Ramos (cell line): ENCODE results near the gene ZMYND15.

Experiments used
- in situ Hi-C: fragments of 300-500 bp; cut with MboI; formaldehyde crosslinking; loops from one replicate; pipeline ENCODE4 v1.14.3; 2022; ENCODE audit warnings: low sequenced_read_pairs; ENCODE audit not compliant: unreplicated experiment

ZMYND15 gene

DNA sequence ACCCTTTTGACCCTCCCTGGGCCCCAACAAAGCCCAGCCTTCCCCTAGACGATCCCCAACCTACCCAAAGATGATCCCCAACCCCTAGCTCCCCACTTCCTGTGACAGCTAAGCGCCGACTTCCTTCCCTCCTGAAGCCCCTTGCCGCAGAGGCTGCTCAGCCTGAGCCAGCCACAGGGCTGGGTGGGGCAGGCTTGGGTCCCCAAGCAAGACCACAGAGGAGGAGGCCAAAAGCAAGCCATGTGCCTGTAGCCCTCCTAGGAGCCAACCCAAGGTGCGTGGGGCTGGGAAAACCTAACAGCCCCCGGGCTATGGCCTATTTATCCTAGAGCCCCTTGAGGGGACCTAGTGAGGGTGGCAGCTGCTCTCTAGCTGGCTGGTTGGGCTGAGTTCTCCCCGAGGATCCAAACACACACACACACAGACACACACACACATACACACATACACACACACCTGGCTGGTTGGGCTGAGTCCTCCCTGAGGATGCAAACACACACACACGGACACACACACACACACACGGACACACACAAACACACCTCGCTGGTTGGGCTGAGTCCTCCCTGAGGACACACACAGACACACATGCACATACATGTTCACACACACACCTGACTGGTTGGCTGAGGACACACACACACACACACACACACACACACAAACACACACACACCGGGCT, 24.4 kb upstream of the ZMYND15 start:
- in situ Hi-C loops, result no loop called here

DNA sequence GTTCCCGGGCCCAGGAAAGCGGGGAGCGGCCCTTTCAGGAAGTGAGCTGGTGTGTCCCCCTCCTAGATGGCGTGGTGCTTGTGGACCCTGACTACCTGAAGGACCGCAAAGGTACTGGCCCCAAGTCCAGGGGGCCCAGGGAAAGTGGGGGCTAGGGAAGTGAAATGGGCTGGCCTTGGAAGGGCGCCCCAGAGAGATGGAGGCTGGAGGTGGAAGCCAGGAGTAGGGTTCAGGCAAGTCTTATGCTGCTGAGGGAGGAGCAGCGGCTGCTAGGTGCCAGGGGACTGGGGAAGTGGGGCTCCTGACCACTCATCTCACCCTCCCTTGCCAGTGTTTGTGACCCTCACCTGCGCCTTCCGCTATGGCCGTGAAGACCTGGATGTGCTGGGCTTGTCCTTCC, 23.6 kb upstream of the ZMYND15 start:
- in situ Hi-C loops, result no loop called here

DNA sequence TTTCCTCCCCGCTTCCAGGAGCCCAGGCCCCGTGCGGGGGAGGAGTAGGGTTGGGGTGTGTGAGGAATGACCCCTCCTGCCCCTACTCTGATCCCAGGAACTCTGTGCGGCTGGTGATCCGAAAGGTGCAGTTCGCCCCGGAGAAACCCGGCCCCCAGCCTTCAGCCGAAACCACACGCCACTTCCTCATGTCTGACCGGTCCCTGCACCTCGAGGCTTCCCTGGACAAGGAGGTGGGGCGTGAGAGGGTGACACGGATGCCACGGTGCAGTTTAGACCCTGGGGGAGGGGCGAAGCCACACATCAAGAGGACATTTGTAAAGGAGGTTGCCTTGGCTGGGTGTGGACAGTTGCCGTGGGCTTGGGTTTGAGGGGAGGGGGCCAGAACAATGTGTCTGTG, 21.8 kb upstream of the ZMYND15 start:
- in situ Hi-C loops, result no loop called here

DNA sequence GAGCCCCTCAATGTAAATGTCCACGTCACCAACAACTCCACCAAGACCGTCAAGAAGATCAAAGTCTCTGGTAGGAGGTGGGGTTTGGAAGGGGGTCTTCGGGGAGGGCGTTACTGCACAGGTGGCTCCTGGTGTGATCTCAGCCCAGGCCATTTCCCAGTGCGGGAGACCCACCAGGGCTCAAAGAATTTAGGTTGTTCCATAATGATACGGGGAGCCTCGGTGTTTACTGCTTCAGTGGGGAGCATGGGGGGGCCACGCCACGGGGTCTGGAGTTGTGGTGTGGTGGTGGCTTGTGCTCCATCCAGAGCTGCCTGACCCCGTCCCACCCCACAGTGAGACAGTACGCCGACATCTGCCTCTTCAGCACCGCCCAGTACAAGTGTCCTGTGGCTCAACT, 21.4 kb upstream of the ZMYND15 start:
- in situ Hi-C loops, result no loop called here

DNA sequence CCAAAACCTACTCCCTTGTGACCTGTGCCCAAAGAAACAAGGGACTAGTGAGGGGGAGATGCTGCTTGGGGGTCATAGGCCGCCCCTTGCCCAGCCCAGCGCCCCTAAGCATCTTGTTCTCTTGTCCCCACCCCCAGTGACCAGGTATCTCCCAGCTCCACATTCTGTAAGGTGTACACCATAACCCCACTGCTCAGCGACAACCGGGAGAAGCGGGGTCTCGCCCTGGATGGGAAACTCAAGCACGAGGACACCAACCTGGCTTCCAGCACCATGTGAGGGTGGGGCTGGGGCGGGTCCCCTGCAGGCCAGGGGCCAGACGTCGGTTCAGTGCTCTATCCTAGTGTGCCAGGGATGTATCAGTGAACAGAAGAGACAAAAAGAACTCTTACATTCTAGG, 20.5 kb upstream of the ZMYND15 start:
- in situ Hi-C loops, result no loop called here

DNA sequence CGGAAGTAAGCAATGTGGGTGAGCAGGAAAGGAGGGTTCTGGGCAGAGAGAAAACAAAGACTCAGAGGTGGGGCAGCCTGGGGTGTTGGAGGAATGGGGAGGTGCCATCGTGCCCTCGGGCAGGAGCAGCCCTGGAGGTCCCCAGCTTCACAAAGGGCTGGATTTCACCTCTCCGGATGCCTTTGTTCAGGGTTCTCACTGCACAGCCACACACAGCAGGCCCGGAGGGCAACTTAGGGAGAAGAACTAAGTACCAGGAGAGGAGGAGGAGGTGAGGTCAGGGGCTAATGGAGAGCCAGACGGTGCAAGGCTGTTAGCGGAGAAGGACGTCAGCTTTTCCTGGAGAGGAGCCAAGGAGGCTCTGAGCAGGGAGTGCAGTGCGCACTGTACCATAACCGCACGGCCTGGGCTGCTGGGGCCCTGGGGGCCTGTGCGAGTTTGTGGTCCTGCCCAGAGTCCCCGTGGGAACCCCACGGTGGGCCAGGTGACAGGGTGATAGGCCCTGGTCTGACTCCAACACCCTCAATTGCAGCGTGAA, 19.9 kb upstream of the ZMYND15 start:
- in situ Hi-C loops, result no loop called here

DNA sequence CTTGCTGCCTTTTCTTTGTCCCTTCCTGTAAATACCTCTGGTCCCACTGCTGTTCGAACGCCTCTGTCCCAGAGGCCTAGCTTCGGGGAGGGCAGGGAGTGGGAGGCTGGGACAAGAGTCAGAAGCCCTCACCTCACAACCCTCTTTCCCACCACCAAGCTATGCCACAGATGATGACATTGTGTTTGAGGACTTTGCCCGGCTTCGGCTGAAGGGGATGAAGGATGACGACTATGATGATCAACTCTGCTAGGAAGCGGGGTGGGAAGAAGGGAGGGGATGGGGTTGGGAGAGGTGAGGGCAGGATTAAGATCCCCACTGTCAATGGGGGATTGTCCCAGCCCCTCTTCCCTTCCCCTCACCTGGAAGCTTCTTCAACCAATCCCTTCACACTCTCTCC, 18.8 kb upstream of the ZMYND15 start:
- in situ Hi-C loops, result no loop called here

DNA sequence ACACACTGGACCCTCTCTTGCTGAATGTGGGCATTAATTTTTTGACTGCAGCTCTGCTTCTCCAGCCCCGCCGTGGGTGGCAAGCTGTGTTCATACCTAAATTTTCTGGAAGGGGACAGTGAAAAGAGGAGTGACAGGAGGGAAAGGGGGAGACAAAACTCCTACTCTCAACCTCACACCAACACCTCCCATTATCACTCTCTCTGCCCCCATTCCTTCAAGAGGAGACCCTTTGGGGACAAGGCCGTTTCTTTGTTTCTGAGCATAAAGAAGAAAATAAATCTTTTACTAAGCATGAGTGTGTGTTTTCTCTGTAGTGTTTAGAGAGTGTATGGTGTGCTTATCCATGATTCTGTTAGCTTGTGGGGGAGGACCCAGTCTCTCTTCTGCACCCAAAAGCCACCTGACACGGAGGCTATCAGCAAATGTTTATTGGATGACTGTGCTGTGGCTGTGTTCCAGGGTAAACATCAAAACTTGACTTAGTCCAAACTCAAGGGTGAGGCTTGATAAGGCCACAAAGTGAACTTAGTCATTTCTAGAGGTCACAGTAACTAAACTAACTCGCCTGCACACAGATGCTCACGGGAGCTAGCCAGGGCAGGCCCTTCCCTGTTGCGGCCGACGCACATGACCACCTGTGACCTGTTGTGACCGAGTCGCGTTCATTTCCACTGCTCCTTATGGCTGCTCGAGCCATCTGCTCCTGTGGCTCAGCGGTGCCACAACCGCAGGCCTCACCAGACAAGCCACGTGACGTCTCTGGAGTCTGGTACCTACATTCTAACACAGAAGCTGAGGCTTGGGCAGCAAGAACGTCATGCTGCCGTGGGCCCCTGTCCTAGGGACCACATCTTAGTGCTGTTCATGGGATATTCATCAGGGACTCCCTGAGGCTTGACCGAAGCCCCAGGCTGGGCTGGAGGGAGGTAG, 18.2 kb upstream of the ZMYND15 start:
- in situ Hi-C loops, result no loop called here

DNA sequence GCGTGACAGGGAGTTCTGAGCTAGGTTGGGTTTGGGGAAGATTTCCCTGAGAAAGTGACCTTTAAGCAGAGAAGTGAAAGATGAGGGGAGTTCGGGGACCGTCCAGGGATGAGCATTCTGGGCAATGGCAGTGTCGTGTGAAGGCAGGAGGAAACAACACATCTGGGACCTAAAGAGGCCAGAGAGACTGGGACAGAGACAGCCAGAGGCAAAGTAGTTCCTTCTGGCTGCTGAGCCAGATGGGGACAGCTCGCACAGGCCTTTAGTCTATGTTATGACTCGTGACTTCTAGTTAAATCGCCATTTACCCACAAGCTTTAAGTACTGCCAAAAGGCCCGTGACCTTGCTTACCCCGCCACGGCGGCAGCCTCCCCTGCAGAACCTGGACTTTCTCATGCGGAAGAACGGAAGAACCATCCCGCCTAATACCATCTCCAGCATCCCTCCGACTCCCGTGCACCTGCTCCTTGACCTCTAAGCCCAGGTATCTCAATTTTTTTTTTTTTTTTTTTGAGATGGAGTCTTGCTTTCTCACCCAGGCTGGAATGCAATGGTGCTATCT, 16.9 kb upstream of the ZMYND15 start:
- in situ Hi-C loops, result no loop called here

DNA sequence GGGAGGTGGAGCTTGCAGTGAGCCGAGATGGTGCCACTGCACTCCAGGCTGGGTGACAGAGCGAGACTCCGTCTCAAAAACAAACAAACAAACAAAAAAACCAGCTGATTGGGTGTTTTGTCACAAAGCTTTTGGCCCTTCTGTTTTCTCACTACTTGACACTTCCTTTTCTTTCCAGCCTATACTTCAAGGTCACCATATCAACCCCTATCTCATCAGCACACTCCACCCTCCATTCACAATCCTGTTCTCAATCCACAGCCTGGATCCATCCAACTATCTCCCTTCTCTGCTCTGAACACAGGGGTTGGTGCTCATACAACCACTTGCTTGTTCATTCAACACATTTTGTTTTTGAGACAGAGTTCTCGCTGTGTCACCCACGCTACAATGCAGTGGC, 15.0 kb upstream of the ZMYND15 start:
- in situ Hi-C loops, result no loop called here

DNA sequence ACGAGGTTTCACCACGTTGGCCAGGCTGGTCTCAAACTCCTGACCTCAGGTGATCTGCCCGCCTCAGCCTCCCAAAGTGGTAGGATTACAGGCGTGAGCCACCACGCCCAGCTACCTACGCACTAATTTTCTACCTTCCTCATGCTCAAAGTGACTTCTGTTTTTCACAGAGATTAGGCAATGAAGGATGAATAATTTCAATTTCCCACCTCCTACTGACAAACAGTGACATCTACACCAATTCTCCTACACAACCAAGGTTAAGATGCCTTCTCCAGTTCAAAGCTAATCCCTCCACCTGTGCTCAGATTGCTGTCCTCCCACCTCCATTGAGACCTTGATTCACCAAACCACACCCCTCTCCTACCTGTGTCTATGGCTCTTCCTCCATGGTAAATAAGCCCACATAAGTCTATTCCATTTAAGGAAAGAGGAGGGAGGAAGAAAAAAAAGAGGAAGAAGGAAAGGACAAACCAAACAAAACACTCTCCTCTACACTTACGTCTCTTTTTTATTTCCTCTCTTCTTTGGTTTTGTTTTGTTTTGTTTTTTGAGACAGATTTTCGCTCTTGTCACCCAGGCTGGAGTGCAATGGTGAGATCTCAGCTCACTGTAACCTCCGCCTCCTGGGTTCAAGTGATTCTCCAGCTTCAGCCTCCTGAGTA, 13.9 kb upstream of the ZMYND15 start:
- in situ Hi-C loops, result no loop called here

DNA sequence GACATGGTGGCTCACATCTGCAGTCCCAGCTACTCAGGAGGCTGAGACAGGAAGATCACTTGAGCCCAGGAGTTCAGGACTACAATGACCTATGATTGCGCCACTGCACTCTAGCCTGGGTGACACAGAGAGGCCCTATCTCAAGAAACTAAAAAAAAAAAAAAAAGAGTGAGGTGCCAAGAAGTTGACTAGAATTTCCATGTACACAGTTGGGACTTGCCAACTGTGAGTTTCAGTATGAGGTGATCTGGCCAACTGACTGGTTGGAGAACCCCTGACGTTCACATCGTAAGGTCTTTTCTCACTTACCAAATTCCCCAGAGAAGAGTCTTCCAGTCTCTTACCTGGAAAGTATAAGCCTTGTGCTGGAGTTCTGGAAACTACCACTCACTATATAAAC, 11.5 kb upstream of the ZMYND15 start:
- in situ Hi-C loops, result no loop called here

DNA sequence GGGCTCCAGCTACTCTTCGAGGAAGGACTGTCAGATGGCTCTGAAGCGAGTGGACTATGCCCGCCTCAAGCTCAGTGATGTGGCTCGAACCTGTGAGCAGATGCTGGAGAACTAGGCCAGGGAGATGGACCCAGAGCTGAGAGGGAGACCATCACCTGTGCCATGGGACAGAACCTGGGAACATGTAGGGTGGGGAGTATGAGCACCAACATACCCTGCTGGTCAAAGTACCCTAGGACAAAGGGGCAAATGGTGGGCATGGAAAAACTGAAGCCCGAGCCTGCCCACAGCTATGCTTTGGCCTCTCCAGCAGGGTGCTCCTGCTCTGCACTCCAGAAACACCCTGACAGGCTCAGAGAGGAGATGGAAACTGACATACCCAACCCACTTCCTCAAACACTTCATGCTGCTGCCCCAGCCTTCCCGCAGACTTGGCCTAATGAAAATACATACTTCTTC, 6.5 kb upstream of the ZMYND15 start:
- in situ Hi-C loops, result no loop called here

DNA sequence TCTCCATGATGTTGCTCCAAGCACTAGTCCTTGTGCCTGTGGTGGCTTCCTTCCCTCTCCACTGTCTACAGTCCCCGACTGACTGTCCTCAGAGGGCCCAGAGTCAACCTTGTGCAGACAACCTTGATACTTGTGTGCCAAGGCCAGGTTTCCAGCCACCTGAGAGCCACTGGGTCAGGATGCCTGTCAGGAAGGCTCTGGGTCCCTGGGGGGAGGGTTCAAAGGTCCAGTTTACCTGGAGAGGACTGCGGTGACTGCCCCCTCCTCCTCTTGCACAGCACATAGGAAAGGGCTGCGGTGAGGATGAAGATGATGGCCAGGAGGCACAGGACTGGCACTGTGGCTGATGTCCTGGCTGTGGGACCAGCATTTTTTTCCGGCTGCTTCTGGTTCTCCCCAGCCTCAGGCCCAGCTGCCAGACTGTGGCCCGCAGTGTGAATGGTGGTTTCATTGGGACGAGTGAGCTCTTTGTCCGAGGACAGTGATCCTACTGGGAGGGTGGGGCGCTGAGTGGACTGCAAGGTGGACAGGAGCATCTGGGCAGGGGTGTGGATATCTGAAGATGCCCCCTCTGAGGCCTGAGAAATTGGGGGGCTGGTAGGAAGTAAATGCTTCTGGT, 4.7 kb upstream of the ZMYND15 start:
- in situ Hi-C loops, result no loop called here

DNA sequence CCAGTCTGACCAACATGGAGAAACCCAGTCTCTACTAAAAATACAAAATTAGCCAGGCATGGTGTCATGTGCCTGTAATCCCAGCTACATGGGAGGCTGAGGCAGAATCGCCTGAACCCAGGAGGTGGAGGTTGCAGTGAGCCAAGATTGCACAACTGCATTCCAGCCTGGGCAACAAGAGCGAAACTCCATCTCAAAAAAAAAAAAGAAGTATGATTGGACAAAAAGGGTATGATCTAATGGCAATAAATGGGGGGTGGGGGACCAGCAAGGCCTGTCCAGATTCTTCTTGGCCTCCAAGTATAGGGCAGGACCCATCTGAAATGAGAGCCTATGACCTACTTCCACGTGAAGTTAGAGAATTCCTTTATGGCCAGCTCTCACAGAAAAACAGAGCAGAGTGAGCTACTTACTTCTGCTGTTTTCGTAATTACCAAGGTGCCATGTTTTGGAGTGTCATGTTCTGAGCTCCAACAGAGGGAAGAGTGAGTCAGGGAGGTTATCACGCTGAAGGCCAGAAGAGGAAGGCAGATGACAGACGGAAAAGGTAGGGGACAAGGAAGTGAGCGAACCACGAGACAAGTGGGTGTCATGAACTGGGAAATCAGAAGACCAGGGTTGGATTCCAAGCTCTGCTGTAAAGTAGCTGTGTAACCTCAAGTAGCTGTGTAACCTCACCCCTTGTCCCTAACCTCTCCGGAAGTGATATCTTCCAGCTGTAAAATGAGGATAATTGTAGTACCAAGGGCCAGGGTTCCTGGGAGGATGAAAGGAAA, 3.6 kb upstream of the ZMYND15 start:
- in situ Hi-C loops, result no loop called here

DNA sequence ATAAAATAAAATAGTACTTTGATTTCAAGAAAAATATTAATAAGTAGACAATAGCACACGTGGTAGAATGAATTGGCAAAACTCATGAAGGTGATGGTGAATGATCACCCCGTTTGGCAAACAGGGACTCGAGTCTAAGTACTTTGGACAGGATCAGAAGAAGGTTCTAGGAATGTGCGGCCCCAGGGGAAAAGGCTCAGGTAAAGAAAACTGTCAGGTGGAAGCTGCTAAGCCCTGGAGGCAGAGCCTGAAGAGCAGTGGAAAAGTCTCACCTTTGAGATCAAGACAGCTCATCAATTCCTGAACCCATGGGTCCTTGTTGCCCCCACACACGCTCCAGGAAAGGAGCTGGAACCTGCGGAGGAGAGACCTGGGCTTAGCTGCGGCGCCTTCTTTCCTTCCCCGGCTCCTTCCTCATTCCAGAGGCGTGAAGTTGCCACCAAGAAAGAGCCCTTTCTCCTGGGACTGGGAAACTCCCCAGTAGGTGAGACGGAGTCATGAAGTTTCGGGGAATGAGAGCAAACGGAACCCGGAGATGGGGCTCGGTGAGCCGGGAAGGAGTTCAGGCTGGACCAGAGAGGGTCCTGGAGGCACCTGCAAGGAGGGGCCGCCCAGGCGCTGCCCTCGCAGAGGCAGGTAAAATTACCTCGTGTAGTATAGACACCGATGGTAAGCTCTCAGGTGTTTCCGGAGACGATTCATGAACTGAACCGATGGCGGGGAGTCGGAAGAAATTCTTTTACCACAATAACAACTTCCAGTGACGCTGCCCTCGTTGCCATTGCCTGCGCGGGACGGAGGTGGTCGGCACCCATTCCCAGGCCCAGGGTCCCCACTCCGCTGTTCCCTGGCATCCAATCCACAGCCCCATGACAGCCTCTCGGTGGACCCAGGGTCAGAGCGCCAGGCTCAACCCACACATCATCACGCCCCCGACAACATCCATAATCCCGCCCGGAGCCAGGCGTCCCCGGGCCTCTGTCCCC, 1.2 kb upstream of the ZMYND15 start:
- in situ Hi-C loops, result no loop called here

DNA sequence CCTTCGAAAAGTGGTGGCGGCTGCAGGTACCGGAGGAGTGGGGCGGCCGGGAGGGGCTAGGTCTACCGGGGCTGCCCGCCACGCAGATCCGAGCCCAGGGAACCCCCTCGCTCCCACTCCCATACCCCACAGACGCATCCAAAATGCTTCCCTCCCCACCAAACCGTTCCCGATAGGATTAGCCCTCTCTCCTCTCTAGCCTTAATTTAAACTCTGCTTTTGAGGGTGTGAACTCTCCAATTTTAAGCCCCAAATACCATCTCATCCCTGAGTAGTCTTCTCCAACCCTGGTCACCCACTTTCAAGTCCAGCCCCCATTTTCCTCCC, 355 bp downstream of the ZMYND15 start:
- in situ Hi-C loops, result no loop called here

DNA sequence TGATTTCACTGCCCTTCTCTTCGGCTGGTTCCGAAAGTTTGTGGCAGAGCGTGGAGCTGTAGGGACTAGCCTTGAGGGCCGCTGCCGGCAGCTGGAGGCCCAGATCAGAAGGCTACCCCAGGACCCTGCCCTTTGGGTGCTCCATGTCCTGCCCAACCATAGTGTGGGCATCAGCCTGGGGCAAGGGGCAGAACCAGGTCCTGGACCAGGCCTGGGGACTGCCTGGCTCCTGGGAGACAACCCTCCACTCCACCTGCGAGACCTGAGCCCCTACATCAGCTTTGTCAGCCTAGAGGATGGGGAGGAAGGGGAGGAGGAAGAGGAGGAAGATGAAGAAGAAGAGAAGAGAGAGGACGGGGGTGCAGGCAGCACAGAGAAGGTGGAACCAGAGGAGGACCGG, 951 bp downstream of the ZMYND15 start:
- in situ Hi-C loops, result no loop called here
